GM10266 (cell line): ENCODE results near the gene SLC66A2.
A peak's percentile ranks its signal among the peaks of the same experiment; 100 is the strongest.

Experiments used
- DNase-seq: peaks from one replicate; pipeline ENCODE4 v3.0.0; 2012; ENCODE audit errors: extremely low spot score
- TF ChIP-seq, protein P1 (sequence below): IDR thresholded peaks from 2 replicates; pipeline ENCODE4 v1.5.1; 2012; ENCODE audit warnings: mild to moderate bottlenecking, low read depth; ENCODE audit not compliant: control insufficient read depth, insufficient read depth; ENCODE audit errors: missing control alignments

Gene SLC66A2

DNA sequence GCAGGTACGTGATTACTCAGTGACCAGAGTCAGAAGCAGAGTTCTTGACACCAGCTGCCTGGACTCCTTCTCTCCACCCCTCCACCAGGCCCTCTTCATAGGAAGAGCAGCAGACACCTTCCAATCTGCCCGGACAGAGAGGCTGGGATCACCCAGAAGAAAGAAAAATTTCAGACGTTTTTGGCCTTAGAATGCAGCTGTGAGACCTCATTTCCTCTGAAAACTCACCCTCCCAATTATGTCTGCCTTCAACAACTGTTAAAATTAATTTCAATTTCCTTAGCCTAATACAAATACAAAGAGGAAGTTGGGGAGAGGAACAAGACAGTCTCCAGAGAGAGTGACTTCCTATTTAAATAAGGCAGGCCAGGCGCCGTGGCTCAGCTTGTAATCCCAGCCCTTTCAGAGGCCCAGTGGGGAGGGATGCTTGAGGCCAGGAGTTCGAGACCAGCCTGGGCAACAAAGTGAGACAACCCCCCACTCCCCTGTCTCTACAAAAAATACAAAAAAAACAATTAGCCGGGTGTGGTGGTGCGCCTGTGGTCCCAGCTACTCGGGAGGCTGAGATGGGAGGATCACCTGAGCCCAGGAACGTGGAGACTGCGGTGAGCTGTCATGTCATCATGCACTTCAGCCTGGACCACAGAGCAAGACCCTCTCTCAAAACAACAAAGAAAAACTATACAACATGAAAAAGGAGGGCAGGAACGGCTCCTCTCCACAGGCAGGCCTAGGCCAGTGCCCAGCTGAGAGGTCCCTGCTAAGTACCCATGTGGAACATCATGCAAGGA lies 1.6 kb downstream of the SLC66A2 start:
- DNase-seq = peak; percentile 59

DNA sequence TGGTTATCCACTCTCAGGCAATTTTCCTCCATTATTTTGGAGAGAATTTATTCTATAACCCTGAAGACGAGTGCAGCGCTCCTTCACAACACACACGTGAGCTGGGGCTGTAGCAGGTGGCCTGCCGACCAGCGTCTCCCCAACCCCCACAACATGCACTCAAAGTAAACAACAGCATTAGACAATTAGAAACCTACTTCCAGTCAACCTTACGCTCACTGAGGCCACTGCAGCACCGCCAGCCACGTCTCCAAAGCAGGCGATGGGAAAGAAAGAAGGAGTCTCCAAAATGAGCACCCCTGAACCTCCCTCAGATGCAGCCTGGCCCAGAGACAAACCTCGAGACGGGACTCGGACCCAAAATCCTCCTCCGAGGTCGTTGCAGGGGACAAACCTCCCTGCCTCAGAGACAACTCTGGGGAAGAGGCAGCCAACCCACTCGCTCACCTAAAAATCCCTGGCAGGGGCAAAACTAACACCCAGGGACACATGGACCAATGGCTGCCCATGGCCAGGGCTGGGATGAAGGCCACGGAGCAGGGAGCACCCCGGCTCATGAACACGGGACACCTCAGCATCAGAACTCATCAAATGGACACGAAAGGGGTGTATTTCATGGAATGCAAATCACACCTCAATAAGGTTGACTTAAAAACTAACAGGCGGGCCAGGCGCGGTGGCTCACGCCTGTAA lies 2.6 kb downstream of the SLC66A2 start:
- no peak for DNase-seq
- TF ChIP-seq, protein P1, sequence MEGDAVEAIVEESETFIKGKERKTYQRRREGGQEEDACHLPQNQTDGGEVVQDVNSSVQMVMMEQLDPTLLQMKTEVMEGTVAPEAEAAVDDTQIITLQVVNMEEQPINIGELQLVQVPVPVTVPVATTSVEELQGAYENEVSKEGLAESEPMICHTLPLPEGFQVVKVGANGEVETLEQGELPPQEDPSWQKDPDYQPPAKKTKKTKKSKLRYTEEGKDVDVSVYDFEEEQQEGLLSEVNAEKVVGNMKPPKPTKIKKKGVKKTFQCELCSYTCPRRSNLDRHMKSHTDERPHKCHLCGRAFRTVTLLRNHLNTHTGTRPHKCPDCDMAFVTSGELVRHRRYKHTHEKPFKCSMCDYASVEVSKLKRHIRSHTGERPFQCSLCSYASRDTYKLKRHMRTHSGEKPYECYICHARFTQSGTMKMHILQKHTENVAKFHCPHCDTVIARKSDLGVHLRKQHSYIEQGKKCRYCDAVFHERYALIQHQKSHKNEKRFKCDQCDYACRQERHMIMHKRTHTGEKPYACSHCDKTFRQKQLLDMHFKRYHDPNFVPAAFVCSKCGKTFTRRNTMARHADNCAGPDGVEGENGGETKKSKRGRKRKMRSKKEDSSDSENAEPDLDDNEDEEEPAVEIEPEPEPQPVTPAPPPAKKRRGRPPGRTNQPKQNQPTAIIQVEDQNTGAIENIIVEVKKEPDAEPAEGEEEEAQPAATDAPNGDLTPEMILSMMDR = no peak

More for the DNA sequence above, 1.6 kb downstream of the SLC66A2 start:
- TF ChIP-seq, protein P1 = no peak

DNA sequence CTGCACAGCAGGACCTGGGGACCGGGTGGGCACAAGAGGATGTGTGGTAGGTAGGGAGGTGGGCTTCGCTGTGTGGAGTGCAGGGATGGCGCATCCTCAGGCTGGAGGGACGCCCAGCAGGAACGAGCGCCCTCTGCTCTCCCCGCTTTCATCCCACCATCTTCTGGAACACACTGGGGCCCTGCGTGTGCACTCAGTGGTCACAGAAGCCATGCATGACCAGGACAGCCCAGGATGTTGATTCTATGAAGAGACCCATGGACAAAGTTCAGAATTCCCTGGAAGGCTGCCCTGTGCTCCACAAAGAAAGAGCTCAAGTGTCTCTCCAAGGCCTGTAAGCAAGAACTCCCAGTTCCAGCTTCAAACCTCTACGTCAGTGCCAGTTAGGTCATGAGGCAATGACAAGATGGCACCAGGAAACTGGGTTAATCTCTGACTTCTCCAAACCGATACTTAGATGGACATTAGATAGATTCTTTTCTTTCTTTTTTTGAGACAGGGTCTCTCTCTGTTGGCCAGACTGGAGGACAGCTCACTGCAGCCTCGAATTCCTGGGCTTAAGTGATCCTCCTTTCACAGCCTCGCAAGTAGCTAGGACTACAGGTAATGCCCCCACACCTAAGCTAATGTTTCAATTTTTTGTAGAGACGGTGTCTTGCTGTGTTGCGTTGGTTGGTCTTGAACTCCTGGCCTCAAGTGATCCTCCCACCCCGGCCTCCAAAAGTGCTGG lies 3.4 kb downstream of the SLC66A2 start:
- DNase-seq = no peak
- TF ChIP-seq, protein P1 = no peak

DNA sequence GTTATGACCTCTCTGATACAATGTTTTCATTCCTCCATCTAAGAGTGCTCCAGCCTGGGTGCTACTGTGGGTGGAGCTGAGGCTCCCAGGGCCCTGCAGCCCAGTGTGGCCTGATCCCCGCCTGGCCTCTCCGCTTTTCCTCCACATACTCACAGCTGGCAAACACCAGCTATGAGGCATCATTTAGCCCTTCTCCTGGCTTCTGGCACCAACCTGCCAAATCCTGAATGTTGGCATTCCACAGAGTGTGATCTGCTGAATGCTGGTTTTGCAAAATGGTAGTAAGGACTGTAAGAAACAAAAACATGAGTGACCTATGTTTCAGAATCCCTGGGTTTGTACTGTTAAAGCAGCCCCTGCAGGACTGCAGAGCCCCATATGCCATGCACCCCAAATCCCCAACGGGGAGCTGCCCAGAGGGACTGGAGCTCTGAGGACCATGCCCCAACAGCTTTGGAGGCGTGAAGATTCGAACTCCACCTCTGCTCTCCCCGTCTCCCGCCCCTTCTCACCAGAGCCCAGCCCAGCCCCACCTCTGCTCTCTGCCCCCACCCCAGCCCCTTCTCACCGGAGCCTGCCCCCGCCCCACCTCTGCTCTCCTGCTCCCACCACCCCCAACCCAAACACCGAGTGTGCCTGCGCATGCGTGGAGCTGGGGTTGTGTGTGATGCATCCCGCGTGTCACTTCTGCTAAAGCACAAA lies 4.2 kb downstream of the SLC66A2 start:
- TF ChIP-seq, protein P1 = no peak
- DNase-seq = no peak

DNA sequence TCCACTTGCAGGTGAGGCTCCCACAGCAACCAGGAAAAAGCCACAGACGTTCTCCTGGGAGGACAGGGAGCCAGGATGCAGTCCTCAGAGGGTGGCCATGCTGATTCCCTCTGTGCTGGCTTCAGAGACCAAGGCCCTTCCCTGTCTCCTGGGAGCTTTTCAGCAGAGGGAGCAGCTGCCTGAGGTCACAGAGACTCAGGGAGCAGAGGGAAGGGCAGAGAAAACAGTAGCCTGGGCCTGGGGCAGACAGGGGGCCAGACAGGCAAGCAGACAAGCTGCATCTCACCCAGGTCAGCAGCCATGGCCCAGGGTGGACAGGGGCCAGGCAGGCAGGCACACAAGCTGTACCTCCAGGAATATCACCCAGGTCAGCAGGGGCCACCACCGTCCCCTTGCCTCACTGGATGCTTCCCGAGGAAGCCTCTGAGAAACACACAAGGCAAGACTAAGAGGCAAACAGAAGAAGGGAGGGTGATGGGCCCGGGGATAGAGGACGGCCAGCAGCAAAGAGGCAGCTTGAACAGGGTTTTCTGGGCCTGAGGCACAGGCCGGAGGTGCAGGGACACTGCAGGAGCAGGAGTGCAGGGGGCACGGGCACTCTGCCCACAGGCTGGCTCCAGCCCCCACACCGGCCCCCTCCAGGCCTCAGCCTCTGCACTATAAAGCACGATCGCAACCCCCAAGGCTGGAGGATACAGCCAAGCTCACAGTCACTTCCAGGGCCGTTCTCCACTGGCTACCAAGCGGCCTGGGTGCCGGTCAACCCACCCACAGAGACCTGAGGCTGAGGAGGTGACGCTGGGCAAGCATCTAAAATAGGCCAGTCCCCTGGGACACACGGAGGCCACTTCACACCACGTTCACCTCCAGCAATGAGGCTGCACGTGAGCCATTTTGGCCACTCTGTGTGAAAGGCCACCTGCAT lies 6.1 kb downstream of the SLC66A2 start:
- no peak for DNase-seq
- TF ChIP-seq, protein P1 = no peak

DNA sequence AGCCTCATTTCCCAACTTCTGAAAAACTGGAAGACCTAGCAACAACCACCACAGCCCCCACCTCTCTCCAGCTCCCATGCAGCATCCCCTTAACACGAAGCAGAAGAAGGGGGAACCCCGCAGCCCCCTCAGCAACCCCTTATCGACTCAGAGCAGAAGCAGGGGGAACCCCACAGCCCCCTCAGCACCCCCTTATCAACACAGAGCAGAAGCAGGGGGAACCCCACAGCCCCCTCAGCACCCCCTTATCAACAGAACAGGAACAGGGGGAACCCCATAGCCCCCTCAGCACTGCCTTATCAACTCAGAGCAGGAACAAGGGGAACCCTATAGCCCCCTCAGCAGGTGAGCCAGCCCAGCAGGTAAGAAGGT lies 6.7 kb downstream of the SLC66A2 start:
- DNase-seq = no peak
- TF ChIP-seq, protein P1 = no peak
